ENCODE results near the gene SPA17.

The SPA17 gene

DNA sequence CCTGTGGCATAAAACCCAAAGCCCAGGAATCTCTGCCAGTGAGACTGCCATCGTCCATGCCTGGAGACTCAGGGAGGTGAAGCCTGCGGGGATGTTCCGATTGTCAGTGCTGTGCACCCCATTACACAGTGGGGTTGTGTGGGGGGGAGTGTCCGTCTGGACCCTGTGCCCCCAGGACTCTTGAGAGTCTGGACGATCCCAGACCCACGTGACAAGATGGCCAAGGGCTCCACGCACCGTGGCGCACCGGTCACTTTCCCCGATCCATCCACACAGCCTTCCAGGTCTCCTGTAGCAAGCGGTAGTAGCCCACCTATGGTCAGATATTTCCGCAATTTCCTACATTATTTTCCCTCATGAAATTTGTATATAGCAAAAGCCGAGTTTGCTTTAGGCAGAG lies 45.1 kb downstream of the SPA17 start:
- in situ Hi-C loops (cut with MboI; ENCODE audit: low sequenced_read_pairs) = no loop called here

DNA sequence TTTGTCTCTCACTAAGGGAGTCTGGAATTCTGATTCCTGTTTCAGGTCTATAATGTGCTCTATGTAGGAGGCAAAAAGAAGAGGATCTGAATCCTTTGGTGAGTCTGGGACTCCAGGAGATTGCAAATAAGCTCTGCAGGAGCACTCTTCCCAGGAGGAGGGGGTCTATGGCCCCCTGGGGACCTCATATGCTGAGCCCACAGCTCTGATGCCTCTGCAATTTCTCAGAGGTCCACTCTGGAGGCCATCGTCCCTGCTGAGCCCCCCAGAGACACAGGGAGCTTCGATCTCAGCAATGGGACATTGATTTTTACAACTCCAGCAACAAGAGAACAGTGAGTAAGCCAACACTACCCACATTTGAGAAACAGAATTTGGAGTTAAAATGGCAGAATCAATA lies 45.8 kb downstream of the SPA17 start:
- in situ Hi-C loops (cut with MboI; ENCODE audit: low sequenced_read_pairs) = no loop called here

DNA sequence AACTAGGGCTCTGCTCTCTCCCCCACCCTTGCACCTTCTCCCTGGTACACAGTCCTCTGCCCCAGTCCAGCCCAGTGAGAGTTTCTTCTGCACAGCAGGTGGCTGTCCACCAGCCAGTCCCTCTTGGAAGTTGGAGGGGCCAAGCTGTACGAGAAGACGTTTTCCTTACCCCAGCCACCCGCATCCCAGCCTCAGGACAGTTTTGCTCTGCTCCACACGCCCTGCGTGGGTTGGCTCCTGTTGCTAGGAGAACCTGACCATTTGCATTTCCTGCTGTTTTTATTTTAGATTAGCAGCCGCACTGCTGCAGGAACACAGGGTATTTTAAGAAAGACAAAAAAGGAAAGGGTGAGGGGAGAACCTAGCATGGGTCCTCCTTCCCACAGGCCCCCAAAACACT lies 48.5 kb downstream of the SPA17 start:
- in situ Hi-C loops (cut with MboI; ENCODE audit: low sequenced_read_pairs) = no loop called here

DNA sequence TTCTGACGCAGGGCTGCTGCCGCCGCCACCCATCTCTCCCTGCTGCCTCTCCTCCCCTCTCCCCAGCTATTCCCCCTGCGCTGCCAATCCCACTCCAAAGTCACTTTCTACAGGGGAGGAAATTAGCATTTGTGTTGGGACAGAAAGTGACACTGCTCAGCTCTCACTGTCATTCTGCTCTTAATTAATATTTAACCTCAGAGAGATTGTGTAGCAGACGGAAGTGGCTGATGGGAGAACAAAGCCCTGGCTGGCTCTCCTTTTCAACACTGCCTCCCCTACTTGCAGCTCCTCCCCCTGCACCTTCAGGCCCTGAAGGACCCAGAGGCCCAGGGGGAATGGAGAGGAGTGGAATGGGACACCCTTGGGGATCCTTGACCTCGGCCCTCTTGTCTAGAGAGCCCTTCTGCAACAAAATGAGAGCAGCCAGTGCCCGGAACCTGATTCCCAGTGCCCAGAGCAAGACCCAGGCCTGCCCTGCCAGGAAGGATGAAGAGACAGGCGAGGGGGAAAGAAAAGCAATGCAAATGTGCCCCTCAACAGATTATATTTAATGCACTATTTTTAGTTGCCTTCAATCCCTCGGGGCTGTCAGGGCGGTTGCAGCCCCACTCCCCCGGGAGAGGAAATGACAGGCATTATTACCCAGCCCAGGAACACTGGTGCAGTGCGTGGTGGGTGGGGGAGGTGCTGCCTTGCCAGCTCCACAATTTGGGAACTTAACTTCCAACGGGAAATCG lies 51.4 kb downstream of the SPA17 start:
- in situ Hi-C loops (cut with MboI; ENCODE audit: low sequenced_read_pairs) = no loop called here

DNA sequence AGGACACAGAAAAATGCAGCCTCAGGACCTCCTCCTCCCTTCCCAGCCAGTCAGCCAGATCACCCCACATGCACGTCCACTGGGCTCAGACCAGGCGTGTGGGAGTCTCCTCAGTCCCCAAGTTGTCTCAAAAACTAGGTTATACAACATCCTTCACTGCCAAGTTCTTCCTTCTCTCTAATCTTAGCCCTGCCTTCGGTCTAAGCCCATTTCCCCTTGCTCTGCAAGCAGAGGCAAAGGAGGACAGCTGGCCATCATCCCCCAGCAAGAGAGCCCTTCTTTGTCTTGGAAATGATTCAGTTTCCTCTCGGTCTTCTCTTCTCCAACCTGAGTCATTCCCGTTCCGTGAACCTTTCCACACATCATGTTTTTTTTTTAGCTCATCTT lies 52.0 kb downstream of the SPA17 start:
- in situ Hi-C loops (cut with MboI; ENCODE audit: low sequenced_read_pairs) = no loop called here

DNA sequence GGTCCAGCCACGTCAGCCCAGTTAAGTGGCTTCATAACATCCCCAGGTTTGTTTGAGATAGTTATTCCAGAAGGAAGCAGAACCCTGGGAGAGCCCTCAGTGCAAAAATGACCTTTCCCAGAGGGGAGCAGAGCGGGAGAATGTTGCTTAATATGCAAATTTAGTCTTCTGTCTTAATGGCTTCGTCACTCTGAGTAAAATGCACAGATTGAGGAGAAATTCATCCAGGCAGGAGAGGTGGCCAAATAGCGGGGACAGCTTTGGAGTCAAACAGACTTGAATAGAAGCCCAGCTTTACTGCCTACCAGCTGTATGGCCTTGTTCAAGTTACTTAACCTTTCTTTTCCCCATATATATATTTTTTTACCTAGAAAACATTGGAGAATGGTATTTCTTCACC lies 53.8 kb downstream of the SPA17 start:
- in situ Hi-C loops (cut with MboI; ENCODE audit: low sequenced_read_pairs) = no loop called here

DNA sequence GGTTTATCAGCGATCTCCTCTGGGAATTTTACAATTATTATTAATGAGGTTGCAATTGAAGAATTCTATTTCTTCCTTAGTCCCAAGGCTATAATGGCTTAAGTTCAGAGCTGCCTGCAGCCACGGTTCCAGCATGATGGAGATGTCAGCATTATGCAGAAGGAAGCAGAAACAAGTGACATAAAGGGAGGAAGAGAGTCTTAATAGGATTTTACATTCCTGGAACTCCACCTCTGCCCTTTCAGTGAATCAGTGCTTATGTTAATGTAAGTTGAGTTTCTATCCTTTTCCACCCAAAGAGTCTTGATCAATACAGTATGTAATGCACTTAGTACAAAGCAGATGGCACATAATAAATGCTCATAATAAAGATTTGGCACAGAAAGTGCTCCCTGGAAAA lies 54.4 kb downstream of the SPA17 start:
- in situ Hi-C loops (cut with MboI; ENCODE audit: low sequenced_read_pairs) = no loop called here

DNA sequence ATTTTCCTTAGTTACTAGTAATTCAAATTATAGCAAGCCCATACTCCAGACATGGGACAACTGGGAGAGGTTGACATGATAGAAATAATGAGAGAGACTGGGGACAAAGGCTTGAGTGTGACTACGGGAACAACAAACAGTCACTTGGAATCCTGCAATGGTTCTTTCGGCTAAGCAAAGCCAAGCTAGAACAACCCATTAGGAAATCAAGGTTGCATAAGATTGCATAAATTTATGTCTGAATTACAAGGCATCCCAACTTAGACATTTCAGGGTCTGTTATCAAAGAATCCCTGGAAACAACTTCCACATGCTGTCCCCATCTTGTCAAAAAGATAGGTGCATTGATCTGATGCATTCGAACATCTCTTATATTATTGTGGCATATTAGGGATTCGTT lies 55.9 kb downstream of the SPA17 start:
- in situ Hi-C loops (cut with MboI; ENCODE audit: low sequenced_read_pairs) = no loop called here

DNA sequence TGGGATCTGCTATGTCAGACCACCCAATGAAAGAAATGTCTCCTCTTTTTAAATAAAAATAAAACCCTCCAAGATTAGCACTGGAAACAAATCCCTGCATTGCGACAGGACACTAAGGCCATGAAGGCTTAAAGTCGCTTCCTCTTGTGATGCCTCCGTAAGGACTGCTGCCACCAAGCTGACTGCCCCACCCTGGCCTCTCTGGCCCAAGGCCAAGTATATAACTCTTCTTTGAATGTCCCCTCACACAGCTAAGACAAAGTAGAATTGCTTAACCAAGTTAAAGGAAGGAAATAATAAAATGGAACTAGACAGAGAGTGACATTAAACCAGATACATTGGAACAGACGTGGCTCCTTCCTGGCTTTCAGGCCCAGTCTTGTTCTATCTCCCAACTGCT lies 58.5 kb downstream of the SPA17 start:
- in situ Hi-C loops (cut with MboI; ENCODE audit: low sequenced_read_pairs) = no loop called here

DNA sequence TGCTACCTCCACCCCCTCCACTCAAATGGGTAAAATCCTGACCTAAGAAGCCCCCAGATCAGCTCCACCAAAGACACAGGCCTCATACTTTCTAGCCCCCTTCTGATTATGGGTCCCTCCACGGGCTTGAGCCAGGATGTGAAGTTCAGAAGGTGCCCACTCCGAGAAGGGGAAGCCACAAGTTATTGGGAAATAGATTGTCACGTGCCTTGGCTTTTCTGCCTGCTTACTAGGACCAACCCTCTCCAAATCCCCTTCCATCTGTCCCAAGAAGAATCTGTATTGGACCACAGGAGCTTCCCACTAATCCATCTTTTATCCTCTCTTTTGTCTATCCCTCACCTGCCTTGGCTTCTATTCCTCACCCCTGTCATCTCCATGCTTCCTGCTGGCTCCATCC lies 63.0 kb downstream of the SPA17 start:
- in situ Hi-C loops (cut with MboI; ENCODE audit: low sequenced_read_pairs) = no loop called here

DNA sequence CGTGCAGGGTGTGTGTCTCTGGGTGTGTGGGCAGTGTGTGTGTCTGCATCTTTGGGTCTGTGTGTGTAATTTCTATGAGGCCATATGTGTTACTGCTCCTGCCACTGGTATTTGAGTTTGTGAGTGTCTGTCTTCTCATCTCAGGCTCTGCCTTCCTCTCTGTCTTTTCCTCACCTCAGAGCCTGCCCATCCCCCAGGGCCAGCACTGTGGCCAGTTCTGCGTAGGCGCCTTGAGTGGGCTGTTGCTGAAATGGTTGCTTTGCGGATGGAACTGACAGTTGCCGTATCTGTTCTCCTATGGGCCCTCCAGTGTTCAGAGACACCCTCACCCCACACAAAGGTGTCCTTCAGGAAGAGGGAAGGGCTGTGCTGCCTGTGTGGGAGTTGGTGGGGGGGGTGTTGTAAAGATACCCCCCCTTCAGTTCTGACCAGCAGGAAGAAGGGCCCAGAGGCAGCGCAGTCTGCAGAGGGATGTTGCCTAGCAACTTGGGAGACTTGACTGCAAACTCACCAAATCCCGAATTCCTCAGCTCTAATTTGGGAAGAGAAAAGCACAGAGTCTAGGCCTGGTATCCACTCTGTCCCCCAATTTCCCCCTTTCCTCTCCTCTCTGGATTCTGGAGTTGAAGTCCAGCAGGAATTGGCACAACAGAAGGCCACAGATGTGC lies 64.1 kb downstream of the SPA17 start:
- in situ Hi-C loops (cut with MboI; ENCODE audit: low sequenced_read_pairs) = no loop called here

DNA sequence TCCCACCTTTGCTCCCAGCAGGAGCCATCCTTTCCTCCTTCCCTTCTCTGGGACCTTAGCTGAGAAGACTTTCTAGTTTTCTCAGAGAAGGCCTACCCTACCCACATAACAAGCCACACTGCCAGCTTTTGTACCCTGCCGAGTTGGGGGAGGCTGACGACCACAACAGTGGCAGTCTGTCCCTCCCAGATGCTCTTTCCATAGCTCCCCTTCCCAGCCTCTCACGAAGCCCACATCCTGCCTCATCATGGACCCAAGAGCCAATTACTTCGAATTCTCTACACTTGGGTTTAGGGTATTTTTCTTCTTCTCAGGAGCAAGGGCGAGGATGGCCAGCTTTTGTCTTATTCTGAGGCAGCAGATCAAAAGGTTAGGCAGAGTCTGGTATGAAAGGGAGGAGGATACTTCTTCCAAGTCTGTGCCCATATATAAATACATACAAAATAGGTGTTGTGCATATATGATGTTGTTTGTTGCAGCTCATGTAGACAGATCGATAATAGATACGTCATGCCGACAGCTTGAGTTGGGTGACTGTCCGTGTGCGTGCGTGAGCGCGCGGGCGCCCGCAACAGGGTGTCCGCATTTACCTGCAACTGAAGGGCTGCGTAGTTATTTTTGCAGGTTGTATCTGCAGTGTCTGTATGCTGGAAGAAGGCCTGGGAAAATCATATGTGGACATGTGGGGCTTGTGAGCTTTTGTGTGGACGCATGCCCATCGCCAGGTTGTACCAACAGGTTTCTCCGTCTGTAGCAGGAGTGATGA lies 65.2 kb downstream of the SPA17 start:
- in situ Hi-C loops (cut with MboI; ENCODE audit: low sequenced_read_pairs) = no loop called here

DNA sequence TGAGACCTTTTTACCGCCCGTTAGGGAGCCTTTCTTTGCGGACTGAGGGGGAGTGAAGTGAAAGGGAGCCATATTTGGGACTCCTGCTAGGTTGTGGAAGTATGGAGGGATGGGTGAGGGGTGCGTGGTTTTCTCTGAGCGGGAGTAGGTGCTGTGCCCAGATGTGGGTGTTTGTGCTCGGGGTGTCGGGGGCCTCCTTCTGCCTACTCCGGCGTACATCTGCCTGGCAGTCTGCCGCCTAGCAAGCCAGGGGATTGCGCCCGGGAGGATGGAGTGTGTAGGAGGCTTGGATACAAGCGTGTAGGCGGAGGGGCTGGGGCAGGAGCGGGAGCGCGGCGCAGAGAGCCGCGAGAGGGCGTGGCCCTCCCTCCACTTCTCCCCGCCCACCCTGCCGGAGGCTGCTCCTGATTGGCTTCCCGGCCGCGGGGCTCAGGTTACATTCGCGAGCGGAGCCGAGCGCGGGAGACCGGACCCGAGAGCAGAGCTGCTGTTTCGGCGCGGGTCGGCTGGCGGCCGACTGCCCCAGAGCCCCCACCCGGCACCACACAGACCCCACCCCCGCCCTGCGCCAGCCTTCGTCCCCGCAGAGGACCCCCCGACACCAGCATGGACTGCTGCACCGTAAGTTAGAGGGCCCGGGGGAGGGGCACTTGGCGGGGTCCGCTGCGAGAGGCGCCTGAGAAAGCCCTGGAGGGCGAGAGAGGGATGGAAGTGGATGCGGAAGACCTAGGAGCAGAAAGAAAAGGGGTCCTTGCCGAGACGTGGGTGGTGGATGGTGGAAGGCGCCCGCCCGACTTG lies 66.0 kb downstream of the SPA17 start, which contains the start of gene NRGN:
Gene NRGN, plus strand, starts transcription at position 464 of the 798 bp plus-strand sequence. Its CDS starts 143 bp downstream, at position 607.
- in situ Hi-C loops (cut with MboI; ENCODE audit: low sequenced_read_pairs) = no loop called here

DNA sequence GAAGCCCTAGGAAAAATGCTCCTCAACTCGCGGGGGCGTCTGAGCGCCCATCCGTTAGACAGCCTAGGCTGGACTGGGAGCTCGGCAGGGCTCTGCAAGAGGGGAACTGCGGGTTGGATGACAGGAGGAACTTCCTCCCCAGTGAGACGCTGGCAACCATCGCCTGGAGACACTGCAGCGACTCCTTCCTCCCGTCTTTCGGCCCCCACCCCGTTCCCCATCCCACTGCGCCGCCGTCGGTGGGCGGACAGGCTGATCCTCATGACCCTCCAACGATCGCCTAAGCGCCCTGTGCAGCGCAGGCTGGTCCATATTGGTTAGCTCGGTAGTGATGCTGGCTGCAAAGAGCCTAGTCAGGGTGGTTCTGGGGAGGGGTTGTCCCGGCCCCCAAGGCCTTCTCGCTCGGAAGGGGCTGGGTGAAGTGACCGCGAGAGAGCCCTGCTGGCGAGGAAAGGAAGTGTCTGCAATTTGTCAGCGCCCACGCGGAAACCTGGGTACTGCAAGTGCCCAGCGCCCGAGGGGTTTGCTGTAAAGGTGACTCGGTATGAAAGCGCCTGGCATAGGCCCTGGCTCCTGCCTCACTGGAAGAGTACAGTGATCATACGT lies 66.7 kb downstream of the SPA17 start:
- in situ Hi-C loops (cut with MboI; ENCODE audit: low sequenced_read_pairs) = no loop called here

DNA sequence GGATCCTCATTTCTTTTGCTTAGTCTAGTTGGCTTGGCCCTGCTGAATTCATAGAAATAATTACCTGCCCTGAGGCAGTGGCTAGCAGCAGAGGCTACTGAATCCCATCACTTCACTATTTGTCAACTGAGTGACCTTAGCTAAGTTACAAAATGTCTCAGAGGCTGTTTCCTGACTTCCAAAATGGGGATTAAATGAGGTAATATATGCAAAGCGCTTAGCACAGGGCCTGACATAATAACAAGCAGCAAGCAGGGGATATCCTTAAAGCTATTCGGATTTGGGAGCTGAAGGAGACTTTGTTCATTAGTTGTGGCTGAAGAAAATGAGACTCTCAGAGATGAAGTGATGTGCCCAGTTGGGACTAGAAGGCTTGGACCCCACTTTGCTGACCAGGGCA lies 68.9 kb downstream of the SPA17 start:
- in situ Hi-C loops (cut with MboI; ENCODE audit: low sequenced_read_pairs) = no loop called here

DNA sequence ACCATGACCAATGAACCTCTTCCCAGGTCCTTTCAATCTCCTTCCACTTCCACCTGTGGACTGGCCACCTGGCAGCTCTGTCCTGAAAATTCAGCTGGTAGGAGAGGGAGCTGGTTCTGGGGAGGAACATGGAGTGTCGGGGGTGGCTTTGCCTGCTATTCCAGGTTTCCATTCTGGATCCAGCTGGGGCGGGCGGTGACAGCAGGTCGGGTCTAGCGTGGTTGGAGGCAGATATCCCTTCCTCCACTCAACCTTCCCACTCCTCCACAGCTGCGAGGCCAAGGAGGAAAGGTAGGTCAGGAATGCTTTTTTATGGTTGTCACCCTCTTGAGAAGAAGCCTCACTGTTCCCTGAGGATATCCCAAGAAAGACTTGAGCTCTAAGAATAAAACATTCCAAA lies 69.3 kb downstream of the SPA17 start:
- in situ Hi-C loops (cut with MboI; ENCODE audit: low sequenced_read_pairs) = no loop called here

DNA sequence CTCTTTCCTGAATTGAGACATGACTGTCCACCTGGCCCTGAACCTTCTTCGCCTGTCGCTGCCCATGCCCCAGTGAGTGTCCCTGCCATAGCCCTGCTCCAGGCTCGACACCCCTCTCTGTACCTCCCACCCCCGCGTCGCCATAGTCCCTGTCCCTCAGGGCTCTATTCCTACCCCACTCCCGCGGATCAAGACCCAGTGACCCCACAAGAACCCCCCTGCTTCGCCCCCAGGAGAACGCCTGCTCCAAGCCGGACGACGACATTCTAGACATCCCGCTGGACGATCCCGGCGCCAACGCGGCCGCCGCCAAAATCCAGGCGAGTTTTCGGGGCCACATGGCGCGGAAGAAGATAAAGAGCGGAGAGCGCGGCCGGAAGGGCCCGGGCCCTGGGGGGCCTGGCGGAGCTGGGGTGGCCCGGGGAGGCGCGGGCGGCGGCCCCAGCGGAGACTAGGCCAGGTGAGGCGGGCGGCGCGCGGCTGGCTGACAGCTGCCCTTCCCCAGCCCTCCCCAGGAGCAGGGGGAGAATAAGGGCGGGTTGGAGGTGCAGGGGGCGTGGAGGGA lies 71.6 kb downstream of the SPA17 start:
- in situ Hi-C loops (cut with MboI; ENCODE audit: low sequenced_read_pairs) = no loop called here

DNA sequence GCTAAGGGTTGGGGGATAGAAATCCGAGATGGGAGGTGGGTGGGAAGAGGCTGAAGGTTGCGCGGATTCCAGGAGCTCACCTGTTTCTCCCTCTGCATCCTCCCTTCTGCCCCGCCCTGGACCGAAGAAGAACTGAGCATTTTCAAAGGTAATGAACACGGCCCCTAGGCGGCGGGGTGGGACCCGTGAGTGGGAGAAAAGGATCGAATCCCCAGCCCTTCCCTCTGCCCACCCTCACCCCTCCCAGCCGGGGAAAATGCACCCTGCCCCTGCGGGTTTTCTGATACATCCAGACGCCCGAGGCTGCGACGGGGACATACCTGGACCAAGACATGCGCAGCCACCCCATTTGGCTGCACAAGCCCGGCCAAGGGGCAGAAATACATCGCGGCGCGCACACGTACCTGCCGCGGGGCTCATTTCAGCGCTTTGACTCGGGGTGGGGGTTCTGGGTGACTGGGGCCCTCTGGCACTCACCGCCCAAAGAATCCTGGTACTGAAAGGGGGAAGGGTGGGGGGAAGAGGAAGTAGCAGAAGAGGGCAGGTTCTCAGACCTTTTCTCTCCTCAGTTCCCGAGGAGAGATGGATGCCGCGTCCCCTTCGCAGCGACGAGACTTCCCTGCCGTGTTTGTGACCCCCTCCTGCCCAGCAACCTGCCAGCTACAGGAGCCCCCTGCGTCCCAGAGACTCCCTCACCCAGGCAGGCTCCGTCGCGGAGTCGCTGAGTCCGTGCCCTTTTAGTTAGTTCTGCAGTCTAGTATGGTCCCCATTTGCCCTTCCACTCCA lies 72.3 kb downstream of the SPA17 start:
- in situ Hi-C loops (cut with MboI; ENCODE audit: low sequenced_read_pairs) = no loop called here

DNA sequence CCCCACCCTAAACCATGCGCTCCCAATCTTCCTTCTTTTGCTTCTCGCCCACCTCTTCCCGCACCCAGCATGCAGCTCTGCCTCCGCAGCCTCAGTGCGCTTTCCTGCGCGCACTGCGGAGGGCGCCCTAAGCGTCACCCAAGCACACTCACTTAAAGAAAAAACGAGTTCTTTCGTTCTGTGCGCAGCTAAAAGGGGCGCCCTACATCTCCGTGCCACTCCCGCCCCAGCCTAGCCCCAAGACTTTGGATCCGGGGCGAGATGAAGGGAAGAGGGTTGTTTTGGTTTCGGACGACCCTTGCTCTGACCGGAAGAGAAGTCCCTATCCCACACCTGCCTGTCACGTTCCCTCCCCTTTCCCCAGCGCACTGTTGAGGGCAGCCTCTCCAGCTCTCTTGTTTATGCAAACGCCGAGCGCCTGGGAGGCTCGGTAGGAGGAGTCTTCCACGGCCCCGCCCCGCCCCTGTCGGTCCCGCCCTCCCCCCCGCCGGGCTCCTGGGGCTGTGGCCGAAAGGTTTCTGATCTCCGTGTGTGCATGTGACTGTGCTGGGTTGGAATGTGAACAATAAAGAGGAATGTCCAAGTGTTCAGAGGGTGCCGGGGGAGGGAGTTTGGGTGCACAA lies 73.0 kb downstream of the SPA17 start:
- in situ Hi-C loops (cut with MboI; ENCODE audit: low sequenced_read_pairs) = no loop called here

Data from HL-60/S4 treated with retinoic acid at 250 ng/mL for 4 days and 3 days (cell line).